Erythroblast (primary cell): ENCODE results near the gene TNFRSF4.

Experiments used
- GATA1 ChIP-seq: IDR thresholded peaks from 2 replicates; pipeline ENCODE4 v1.6.1; 2011; ENCODE audit warnings: low read depth, mild to moderate bottlenecking, control low read depth, low read length, moderate library complexity
- POLR2A ChIP-seq: IDR thresholded peaks from 2 replicates; pipeline ENCODE4 v1.6.1; 2011; ENCODE audit warnings: mild to moderate bottlenecking, low read length

DNA sequence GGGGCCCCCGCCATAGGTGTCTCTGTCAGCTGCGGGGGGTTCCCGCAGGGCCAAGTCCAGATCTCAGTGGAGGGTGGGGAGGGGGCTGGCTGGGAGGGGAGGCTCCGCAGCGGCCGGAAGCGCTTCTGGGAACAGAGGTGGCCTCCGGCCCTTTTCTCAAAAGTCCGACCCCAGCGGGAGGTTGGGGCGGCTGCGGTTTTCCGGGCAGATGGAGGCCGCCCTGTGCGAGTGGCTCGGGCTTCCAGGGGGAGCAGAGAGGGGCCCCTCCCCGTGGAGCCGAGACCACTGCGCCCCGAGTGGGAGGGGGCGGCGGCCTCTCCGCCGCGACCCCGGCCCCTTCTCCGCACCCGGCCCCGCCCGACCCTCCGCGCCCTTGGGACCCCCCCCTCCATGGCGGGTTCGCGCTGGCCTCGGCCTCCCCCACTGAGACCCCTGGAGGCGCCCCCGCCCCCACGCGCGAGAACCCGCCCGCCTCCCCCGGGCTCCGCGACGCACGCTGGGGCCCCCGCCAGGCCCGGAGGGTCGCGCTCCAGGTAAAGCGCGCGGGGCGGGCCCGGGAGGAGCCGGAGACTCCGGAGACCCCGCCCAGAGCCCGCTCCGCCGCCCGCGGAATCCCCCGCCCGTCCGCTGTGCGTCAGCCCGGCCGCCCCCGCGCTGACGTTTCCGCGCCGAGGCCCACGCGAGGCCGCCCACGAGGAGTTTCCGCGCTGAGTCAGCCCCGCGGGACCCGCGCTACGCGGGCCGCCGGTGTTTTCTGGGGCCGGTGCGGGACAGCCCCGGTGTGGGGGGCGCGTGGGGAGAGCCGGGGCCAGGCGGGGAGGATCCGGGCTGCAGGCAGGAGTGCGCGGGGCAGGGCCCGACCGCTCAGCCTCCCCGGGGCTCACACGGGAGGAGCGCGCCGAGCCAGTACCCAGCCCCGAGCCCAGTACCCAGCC lies 12.8 kb downstream of the TNFRSF4 start:
- TF ChIP-seq POLR2A: no peak
- no peak for TF ChIP-seq GATA1
